HEK293 (cell line): ENCODE measurements around the gene WDR35.

Experiments used
- CTCF ChIA-PET: fragments of 350-600 bp; formaldehyde crosslinking; extraction: SDS; loops from one replicate; lab custom pipeline; 2021; ENCODE audit warnings: antibody characterized with exemption; lab: Yijun Ruan, JAX
- POLR2A ChIA-PET: fragments of 300-600 bp; formaldehyde crosslinking; extraction: SDS; loops from one replicate; lab custom pipeline; 2020; ENCODE audit warnings: antibody characterized with exemption, inconsistent platforms; lab: Yijun Ruan, JAX
- H3K27ac ChIP-seq: fragments of 200-500 bp; sonication (Bioruptor generic); 2 replicates; pipeline ENCODE4 v1.5.1; 2014; ENCODE audit warnings: low read depth, low read length, control low read depth, inconsistent platforms; ENCODE audit errors: extremely low read depth
- H3K36me3 ChIP-seq, 2 experiments: fragments of 200-500 bp in 1 of 2; sonication (Bioruptor generic) in 1 of 2; 1 replicate in 1 of 2; 2 replicates in 1 of 2; pipeline ENCODE4 v1.5.1; 2014 to 2017; ENCODE audit warnings: inconsistent platforms in 2 of 2, low read length in 2 of 2; ENCODE audit not compliant: control insufficient read depth in 2 of 2, insufficient read depth in 1 of 2
- H3K4me1 ChIP-seq: fragments of 200-500 bp; sonication (Bioruptor generic); 2 replicates; pipeline ENCODE4 v1.5.1; 2014; ENCODE audit warnings: mild to moderate bottlenecking, low read length, inconsistent platforms; ENCODE audit not compliant: control insufficient read depth, insufficient read depth
- H3K4me3 ChIP-seq: 2 replicates; pipeline ENCODE4 v1.5.1; 2011; ENCODE audit warnings: low read depth, mild to moderate bottlenecking, control low read depth, low read length, moderate library complexity
- H3K9me3 ChIP-seq: fragments of 200-500 bp; sonication (Bioruptor generic); 2 replicates; pipeline ENCODE4 v1.5.1; 2014; ENCODE audit warnings: low read depth, low read length, inconsistent platforms; ENCODE audit not compliant: control insufficient read depth, insufficient read depth
- BCL11B ChIP-seq: fragments of 450-650 bp; formaldehyde crosslinking; IDR thresholded peaks from 2 replicates; pipeline ENCODE4 v1.5.1; 2016; ENCODE audit warnings: low read depth, missing biosample characterization, missing genetic modification characterization
- OSR2 ChIP-seq: fragments of 450-650 bp; formaldehyde crosslinking; IDR thresholded peaks from 2 replicates; pipeline ENCODE4 v1.5.1; 2016; ENCODE audit warnings: missing biosample characterization, missing genetic modification characterization
- SCRT1 ChIP-seq: fragments of 450-650 bp; formaldehyde crosslinking; IDR thresholded peaks from 2 replicates; pipeline ENCODE4 v1.5.1; 2016; ENCODE audit warnings: missing biosample characterization, missing genetic modification characterization, borderline replicate concordance
- SCRT2 ChIP-seq: fragments of 450-650 bp; formaldehyde crosslinking; IDR thresholded peaks from 2 replicates; pipeline ENCODE4 v1.5.1; 2016; ENCODE audit warnings: missing biosample characterization, missing genetic modification characterization
- YY1 ChIP-seq: fragments of 450-650 bp; formaldehyde crosslinking; IDR thresholded peaks from 2 replicates; pipeline ENCODE4 v1.5.1; 2018; ENCODE audit warnings: missing biosample characterization, missing genetic modification characterization
- ZFP41 ChIP-seq: fragments of 450-650 bp; formaldehyde crosslinking; IDR thresholded peaks from 2 replicates; pipeline ENCODE4 v1.5.1; 2016; ENCODE audit warnings: missing biosample characterization, missing genetic modification characterization, borderline replicate concordance
- ZFP69B ChIP-seq: fragments of 450-650 bp; formaldehyde crosslinking; IDR thresholded peaks from 2 replicates; pipeline ENCODE4 v1.5.1; 2016; ENCODE audit warnings: missing biosample characterization, missing genetic modification characterization
- ZNF10 ChIP-seq: fragments of 450-650 bp; formaldehyde crosslinking; IDR thresholded peaks from 2 replicates; pipeline ENCODE4 v1.5.1; 2017; ENCODE audit warnings: missing biosample characterization, missing genetic modification characterization
- ZNF16 ChIP-seq: fragments of 450-650 bp; formaldehyde crosslinking; IDR thresholded peaks from 2 replicates; pipeline ENCODE4 v1.5.1; 2016; ENCODE audit warnings: low read depth, missing biosample characterization, missing genetic modification characterization
- ZNF214 ChIP-seq: fragments of 450-650 bp; formaldehyde crosslinking; IDR thresholded peaks from 2 replicates; pipeline ENCODE4 v1.5.1; 2017; ENCODE audit warnings: missing biosample characterization, mild to moderate bottlenecking, missing genetic modification characterization, borderline replicate concordance
- ZNF366 ChIP-seq: fragments of 450-650 bp; formaldehyde crosslinking; conservative IDR thresholded peaks from 2 replicates; pipeline ENCODE4 v1.5.1; 2016; ENCODE audit warnings: missing biosample characterization, missing genetic modification characterization
- ZNF404 ChIP-seq: fragments of 450-650 bp; formaldehyde crosslinking; IDR thresholded peaks from 2 replicates; pipeline ENCODE4 v1.5.1; 2017; ENCODE audit warnings: missing biosample characterization, missing genetic modification characterization
- ZNF561 ChIP-seq: fragments of 450-650 bp; IDR thresholded peaks from 2 replicates; pipeline ENCODE4 v1.5.1; 2018; ENCODE audit warnings: missing biosample characterization, missing genetic modification characterization, borderline replicate concordance
- ZNF600 ChIP-seq: fragments of 450-650 bp; formaldehyde crosslinking; IDR thresholded peaks from 2 replicates; pipeline ENCODE4 v1.5.1; 2016; ENCODE audit warnings: missing biosample characterization, missing genetic modification characterization
- ZNF624 ChIP-seq: fragments of 450-650 bp; formaldehyde crosslinking; IDR thresholded peaks from 2 replicates; pipeline ENCODE4 v1.5.1; 2017; ENCODE audit warnings: missing biosample characterization, missing genetic modification characterization
- ZNF629 ChIP-seq: fragments of 450-650 bp; formaldehyde crosslinking; IDR thresholded peaks from 2 replicates; pipeline ENCODE4 v1.5.1; 2017; ENCODE audit warnings: missing biosample characterization, missing genetic modification characterization
- ZNF792 ChIP-seq: fragments of 450-650 bp; formaldehyde crosslinking; IDR thresholded peaks from 2 replicates; pipeline ENCODE4 v1.5.1; 2016; ENCODE audit warnings: missing biosample characterization, missing genetic modification characterization
- TF ChIP-seq, protein P1 (sequence below): fragments of 450-650 bp; formaldehyde crosslinking; IDR thresholded peaks from 2 replicates; pipeline ENCODE4 v1.5.1; 2016; ENCODE audit warnings: missing biosample characterization, missing genetic modification characterization, borderline replicate concordance
- TF ChIP-seq, protein P2 (sequence below): fragments of 450-650 bp; formaldehyde crosslinking; IDR thresholded peaks from 2 replicates; pipeline ENCODE4 v1.5.1; 2016; ENCODE audit warnings: missing biosample characterization, missing genetic modification characterization
- TF ChIP-seq, protein P3 (sequence below): fragments of 450-650 bp; formaldehyde crosslinking; IDR thresholded peaks from 2 replicates; pipeline ENCODE4 v1.5.1; 2016; ENCODE audit warnings: missing biosample characterization, missing genetic modification characterization
- TF ChIP-seq, protein P4 (sequence below): fragments of 450-650 bp; formaldehyde crosslinking; IDR thresholded peaks from 2 replicates; pipeline ENCODE4 v1.5.1; 2016; ENCODE audit warnings: missing biosample characterization, missing genetic modification characterization
- TF ChIP-seq, protein P5 (sequence below): fragments of 450-650 bp; formaldehyde crosslinking; IDR thresholded peaks from 2 replicates; pipeline ENCODE4 v1.5.1; 2017; ENCODE audit warnings: missing biosample characterization, missing genetic modification characterization

The WDR35 gene

DNA sequence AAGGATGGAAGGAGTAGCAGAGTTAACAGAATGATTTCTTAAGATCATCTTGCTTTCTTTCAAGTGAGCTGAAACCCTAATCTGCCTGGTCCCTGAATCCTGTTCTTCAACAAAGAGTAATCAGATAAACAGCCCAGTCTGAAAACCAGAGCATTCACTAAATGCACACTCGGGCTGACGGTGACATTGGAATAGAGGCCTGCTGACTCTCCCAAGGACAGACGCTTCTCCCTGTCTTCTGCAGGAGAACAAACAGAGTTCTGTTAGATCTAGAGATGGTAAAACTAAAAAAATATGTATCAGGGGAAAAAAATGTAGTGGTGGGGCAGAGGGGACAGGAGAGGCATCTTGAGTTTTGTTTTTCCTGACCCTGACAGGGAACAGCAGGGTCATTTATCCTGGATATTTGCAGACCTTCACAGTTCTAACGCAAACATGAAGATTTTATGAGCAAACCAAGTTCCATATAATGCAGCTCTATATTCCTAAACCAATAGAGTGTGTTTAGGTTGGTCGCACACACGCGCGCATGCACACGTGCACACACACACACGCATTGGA, 15.2 kb upstream of the WDR35 start:
- Histone ChIP-seq H3K27ac (no peak overlapping the region), H3K4me3 (no peak overlapping the region), H3K9me3 (no peaks in the 10 kb centered on the region), H3K4me1 (no peaks in the 10 kb centered on the region)
- POLR2A ChIA-PET, result no interaction called here
- CTCF ChIA-PET, result interaction anchor here (0.7 to 0.9 kb wide), 2 partner anchors 11 to 65 kb away, joined by 3 read pairs; no protein-coding TSS in a partner anchor
- TF ChIP-seq ZFP41 (tag by site-specific recombination) (no peak), ZNF404 (tag by site-specific recombination) (no peak)
- TF ChIP-seq, protein P1, sequence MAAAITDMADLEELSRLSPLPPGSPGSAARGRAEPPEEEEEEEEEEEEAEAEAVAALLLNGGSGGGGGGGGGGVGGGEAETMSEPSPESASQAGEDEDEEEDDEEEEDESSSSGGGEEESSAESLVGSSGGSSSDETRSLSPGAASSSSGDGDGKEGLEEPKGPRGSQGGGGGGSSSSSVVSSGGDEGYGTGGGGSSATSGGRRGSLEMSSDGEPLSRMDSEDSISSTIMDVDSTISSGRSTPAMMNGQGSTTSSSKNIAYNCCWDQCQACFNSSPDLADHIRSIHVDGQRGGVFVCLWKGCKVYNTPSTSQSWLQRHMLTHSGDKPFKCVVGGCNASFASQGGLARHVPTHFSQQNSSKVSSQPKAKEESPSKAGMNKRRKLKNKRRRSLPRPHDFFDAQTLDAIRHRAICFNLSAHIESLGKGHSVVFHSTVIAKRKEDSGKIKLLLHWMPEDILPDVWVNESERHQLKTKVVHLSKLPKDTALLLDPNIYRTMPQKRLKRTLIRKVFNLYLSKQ (tag by site-specific recombination), result no peak
- TF ChIP-seq, all 188 proteins: peak for 0
- H3K36me3 ChIP-seq, result no peaks in the 10 kb centered on the region

DNA sequence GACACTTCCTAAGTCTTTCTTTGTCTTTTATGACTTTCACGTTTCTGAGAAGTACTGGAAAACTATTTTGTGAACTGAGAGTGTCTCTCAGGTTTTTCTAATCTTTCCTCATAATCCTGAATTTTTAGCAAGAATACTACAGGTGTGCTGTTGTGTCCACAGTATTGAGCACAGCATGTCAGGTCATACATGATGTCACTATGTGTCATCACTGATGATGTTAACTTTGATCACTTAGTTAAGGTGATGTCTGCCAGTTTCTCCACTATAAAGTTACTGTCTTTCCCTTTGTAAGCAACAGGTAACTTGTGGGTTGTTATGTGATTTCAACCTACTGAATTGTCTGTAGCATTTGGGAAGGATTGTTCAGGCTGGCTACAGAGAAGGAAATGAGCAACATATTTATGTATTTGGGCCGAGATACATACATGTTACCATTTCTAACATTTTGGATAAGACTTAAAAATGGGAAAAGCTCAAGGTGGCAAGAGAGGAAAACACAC, 11.5 kb upstream of the WDR35 start:
- H3K27ac ChIP-seq, result no peak overlapping the region
- TF ChIP-seq SCRT2 (tag by site-specific recombination) (peak; percentile 98), ZNF629 (tag by site-specific recombination) (0 out of 2 replicates have a peak, but pooled peaks have one; percentile 28), SCRT1 (tag by site-specific recombination) (peak; percentile 79), BCL11B (tag by site-specific recombination) (no peak), ZNF10 (tag by site-specific recombination) (no peak), ZFP69B (tag by site-specific recombination) (no peak), OSR2 (tag by site-specific recombination) (no peak)
- TF ChIP-seq, protein P2, sequence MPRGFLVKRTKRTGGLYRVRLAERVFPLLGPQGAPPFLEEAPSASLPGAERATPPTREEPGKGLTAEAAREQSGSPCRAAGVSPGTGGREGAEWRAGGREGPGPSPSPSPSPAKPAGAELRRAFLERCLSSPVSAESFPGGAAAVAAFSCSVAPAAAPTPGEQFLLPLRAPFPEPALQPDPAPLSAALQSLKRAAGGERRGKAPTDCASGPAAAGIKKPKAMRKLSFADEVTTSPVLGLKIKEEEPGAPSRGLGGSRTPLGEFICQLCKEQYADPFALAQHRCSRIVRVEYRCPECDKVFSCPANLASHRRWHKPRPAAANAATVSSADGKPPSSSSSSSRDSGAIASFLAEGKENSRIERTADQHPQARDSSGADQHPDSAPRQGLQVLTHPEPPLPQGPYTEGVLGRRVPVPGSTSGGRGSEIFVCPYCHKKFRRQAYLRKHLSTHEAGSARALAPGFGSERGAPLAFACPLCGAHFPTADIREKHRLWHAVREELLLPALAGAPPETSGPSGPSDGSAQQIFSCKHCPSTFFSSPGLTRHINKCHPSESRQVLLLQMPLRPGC (tag by site-specific recombination), result no peak
- TF ChIP-seq, all 188 proteins: peak for 3
- Histone ChIP-seq H3K9me3 (no peaks in the 10 kb centered on the region), H3K4me3 (no peak overlapping the region), H3K36me3 (no peaks in the 10 kb centered on the region), H3K4me1 (no peaks in the 10 kb centered on the region)
- CTCF ChIA-PET, result interaction anchor here (0.6 to 2.0 kb wide), 3 partner anchors 13 to 39 kb away, joined by 3 to 15 read pairs (median 4); no protein-coding TSS in a partner anchor
- POLR2A ChIA-PET, result no interaction called here

DNA sequence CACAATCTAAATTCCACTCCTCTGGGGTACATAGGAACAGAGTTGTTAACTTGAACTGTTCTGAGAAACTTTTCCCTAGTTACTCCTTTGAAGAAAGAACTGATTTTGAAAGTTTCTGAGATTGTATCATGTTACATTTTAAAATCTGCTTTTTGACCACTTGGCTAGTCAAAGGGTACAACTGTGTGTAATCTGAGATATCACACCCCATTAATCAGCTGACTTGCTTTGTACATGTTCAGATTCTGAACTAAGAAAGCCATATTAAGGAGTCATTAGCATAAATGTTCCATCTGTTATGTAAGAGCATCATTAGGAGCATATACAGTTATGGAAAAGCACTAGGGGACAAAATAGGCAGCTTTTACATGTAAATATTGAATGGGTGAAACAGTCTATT, 3.8 kb upstream of the WDR35 start:
- Histone ChIP-seq H3K4me3 (no peak overlapping the region), H3K9me3 (no peaks in the 10 kb centered on the region), H3K27ac (no peak overlapping the region), H3K36me3 (no peaks in the 10 kb centered on the region), H3K4me1 (0 out of 2 replicates have a peak, but pooled peaks cover 3% of the 10 kb centered on the region)
- POLR2A ChIA-PET, result interaction anchor here (0.6 kb wide), 1 partner anchor 8 kb away, joined by 3 read pairs; no protein-coding TSS in a partner anchor
- CTCF ChIA-PET, result interaction anchor here (0.6 to 1.5 kb wide), 3 partner anchors 21 to 100 kb away, joined by 3 to 15 read pairs (median 4); no protein-coding TSS in a partner anchor
- TF ChIP-seq ZNF16 (tag by site-specific recombination) (no peak), YY1 (no peak), ZNF600 (tag by site-specific recombination) (no peak), ZNF561 (no peak), ZNF624 (no peak), ZNF366 (tag by site-specific recombination) (no peak), ZNF214 (tag by site-specific recombination) (no peak), ZNF792 (tag by site-specific recombination) (no peak)
- TF ChIP-seq, protein P3, sequence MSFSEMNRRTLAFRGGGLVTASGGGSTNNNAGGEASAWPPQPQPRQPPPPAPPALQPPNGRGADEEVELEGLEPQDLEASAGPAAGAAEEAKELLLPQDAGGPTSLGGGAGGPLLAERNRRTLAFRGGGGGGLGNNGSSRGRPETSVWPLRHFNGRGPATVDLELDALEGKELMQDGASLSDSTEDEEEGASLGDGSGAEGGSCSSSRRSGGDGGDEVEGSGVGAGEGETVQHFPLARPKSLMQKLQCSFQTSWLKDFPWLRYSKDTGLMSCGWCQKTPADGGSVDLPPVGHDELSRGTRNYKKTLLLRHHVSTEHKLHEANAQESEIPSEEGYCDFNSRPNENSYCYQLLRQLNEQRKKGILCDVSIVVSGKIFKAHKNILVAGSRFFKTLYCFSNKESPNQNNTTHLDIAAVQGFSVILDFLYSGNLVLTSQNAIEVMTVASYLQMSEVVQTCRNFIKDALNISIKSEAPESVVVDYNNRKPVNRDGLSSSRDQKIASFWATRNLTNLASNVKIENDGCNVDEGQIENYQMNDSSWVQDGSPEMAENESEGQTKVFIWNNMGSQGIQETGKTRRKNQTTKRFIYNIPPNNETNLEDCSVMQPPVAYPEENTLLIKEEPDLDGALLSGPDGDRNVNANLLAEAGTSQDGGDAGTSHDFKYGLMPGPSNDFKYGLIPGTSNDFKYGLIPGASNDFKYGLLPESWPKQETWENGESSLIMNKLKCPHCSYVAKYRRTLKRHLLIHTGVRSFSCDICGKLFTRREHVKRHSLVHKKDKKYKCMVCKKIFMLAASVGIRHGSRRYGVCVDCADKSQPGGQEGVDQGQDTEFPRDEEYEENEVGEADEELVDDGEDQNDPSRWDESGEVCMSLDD (tag by site-specific recombination), result no peak
- TF ChIP-seq, protein P4, sequence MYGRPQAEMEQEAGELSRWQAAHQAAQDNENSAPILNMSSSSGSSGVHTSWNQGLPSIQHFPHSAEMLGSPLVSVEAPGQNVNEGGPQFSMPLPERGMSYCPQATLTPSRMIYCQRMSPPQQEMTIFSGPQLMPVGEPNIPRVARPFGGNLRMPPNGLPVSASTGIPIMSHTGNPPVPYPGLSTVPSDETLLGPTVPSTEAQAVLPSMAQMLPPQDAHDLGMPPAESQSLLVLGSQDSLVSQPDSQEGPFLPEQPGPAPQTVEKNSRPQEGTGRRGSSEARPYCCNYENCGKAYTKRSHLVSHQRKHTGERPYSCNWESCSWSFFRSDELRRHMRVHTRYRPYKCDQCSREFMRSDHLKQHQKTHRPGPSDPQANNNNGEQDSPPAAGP, result no peak
- TF ChIP-seq, protein P5, sequence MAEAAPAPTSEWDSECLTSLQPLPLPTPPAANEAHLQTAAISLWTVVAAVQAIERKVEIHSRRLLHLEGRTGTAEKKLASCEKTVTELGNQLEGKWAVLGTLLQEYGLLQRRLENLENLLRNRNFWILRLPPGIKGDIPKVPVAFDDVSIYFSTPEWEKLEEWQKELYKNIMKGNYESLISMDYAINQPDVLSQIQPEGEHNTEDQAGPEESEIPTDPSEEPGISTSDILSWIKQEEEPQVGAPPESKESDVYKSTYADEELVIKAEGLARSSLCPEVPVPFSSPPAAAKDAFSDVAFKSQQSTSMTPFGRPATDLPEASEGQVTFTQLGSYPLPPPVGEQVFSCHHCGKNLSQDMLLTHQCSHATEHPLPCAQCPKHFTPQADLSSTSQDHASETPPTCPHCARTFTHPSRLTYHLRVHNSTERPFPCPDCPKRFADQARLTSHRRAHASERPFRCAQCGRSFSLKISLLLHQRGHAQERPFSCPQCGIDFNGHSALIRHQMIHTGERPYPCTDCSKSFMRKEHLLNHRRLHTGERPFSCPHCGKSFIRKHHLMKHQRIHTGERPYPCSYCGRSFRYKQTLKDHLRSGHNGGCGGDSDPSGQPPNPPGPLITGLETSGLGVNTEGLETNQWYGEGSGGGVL (tag by site-specific recombination), result no peak
